ENCODE data around the gene IFITM2.
"Not testable (repeated sequence)": the region's sequence is repeated elsewhere in the genome, so short reads cannot be mapped to it uniquely, and the experiment has no call there.

The IFITM2 gene

DNA sequence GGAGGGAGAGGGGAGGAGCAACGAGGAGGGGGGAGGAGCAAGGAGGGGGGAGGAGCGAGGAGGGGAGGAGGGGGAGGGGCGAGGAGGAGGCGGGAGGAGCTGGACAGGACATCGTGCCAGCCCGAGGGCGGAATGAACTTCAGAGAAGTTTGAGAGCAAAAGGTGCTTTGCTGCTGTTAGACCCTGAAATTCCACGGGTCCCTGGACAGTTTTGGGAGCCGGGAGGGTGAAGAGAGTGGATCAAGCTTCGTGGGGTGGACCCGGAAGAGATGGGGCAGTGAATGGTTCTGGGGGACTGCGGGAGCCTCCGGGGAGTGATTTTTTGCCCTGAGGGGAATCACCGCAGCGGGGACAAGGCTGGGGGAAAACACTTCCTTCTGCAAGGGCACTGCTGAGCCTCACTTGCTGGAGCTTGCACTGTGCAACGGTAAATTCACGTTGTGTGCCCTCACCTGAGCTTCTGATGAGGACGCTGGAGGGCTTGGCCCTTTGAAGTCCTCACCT is 40.1 kb upstream of the IFITM2 start:
- Histone ChIP-seq H3K4me1 (ENCODE audit: low read length) (peaks cover 35% of the 10 kb centered on the region), H3K9me3 (ENCODE audit: insufficient read depth, low read length) (no peaks in the 10 kb centered on the region), H3K27me3 (ENCODE audit: low read depth, low read length) (no peaks in the 10 kb centered on the region), H3K27ac (ENCODE audit: low read length) (peak overlapping the region; percentile 97), H3K4me2 (ENCODE audit: low read length) (peak overlapping the region; percentile 100), H3K36me3 (replicated peaks; ENCODE audit: low read depth, low read length) (no peaks in the 10 kb centered on the region), H2AFZ (ENCODE audit: low read depth, low read length) (no peak overlapping the region; the same call in 1 of the 2 replicates), H3K4me3 (ENCODE audit: low read length) (peak overlapping the region; percentile 96), H3K9ac (ENCODE audit: low read length) (peak overlapping the region; percentile 100), H3K79me2 (ENCODE audit: low read length) (peaks cover 10% of the 10 kb centered on the region; the same call in 1 of the 2 replicates), H4K20me1 (ENCODE audit: insufficient read depth, low read length) (no peaks in the 10 kb centered on the region)
- TF ChIP-seq, protein P1, sequence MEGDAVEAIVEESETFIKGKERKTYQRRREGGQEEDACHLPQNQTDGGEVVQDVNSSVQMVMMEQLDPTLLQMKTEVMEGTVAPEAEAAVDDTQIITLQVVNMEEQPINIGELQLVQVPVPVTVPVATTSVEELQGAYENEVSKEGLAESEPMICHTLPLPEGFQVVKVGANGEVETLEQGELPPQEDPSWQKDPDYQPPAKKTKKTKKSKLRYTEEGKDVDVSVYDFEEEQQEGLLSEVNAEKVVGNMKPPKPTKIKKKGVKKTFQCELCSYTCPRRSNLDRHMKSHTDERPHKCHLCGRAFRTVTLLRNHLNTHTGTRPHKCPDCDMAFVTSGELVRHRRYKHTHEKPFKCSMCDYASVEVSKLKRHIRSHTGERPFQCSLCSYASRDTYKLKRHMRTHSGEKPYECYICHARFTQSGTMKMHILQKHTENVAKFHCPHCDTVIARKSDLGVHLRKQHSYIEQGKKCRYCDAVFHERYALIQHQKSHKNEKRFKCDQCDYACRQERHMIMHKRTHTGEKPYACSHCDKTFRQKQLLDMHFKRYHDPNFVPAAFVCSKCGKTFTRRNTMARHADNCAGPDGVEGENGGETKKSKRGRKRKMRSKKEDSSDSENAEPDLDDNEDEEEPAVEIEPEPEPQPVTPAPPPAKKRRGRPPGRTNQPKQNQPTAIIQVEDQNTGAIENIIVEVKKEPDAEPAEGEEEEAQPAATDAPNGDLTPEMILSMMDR (IDR thresholded peaks at IDR 0.05; ENCODE audit: low read depth, low read length), result no peak
- no peak for TF ChIP-seq EZH2phosphoT487 (IDR thresholded peaks at IDR 0.05; ENCODE audit: low read depth)

DNA sequence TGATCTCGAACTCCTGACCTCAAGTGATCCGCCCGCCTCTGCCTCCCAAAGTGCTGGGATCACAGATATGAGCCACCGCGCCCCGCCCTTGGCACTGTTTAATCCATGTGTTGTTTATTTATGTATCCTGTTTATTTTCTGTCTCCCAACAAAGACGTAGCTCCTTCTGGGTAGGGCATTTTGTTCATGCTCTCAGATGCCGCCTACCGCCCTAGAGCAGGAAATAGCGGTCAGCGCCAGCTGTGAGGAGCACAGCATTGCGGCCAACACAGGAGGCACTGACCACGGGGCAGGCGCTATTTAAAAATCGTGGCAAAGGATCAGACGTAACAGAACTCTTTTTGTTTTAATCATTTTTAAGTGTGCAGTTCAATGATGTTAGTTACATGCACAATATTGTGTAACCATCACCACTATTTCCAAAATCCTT is 38.9 kb upstream of the IFITM2 start:
- not testable (repeated sequence) for H3K36me3 ChIP-seq (replicated peaks; ENCODE audit: low read depth, low read length); H3K27me3 ChIP-seq (ENCODE audit: low read depth, low read length); H2AFZ ChIP-seq (ENCODE audit: low read depth, low read length); H3K9me3 ChIP-seq (ENCODE audit: insufficient read depth, low read length); H4K20me1 ChIP-seq (ENCODE audit: insufficient read depth, low read length); H3K79me2 ChIP-seq (ENCODE audit: low read length)
- peak overlapping the region; percentile 100 for H3K9ac ChIP-seq (ENCODE audit: low read length)
- peak overlapping the region; percentile 100 for H3K4me2 ChIP-seq (ENCODE audit: low read length)
- TF ChIP-seq, protein P1 (IDR thresholded peaks at IDR 0.05; ENCODE audit: low read depth, low read length), result peak; percentile 24; the same call in 1 of the 2 replicates
- H3K4me3 ChIP-seq (ENCODE audit: low read length), result peak overlapping the region; percentile 96
- peaks cover 35% of the 10 kb centered on the region for H3K4me1 ChIP-seq (ENCODE audit: low read length)
- H3K27ac ChIP-seq (ENCODE audit: low read length), result peak overlapping the region; percentile 97

GRCh38 chr11:269146-269890 is 38.3 kb upstream of the IFITM2 start:
- Histone ChIP-seq H3K4me1 (ENCODE audit: low read length) (peaks cover 35% of the 10 kb centered on the region), H3K4me2 (ENCODE audit: low read length) (peak overlapping the region; percentile 100), H4K20me1 (ENCODE audit: insufficient read depth, low read length) (no peaks in the 10 kb centered on the region), H3K9me3 (ENCODE audit: insufficient read depth, low read length) (no peaks in the 10 kb centered on the region), H3K79me2 (ENCODE audit: low read length) (peaks cover 10% of the 10 kb centered on the region; the same call in 1 of the 2 replicates), H3K27me3 (ENCODE audit: low read depth, low read length) (no peaks in the 10 kb centered on the region), H3K36me3 (replicated peaks; ENCODE audit: low read depth, low read length) (no peaks in the 10 kb centered on the region), H2AFZ (ENCODE audit: low read depth, low read length) (no peak overlapping the region), H3K27ac (ENCODE audit: low read length) (peak overlapping the region; percentile 97), H3K9ac (ENCODE audit: low read length) (peak overlapping the region; percentile 100), H3K4me3 (ENCODE audit: low read length) (peak overlapping the region; percentile 96)
- TF ChIP-seq EZH2phosphoT487 (IDR thresholded peaks at IDR 0.05; ENCODE audit: low read depth), result no peak
- TF ChIP-seq, protein P1 (IDR thresholded peaks at IDR 0.05; ENCODE audit: low read depth, low read length), result no peak

- no peak overlapping the region for H3K9ac ChIP-seq (ENCODE audit: low read length)
- no peak for TF ChIP-seq EZH2phosphoT487 (IDR thresholded peaks at IDR 0.05; ENCODE audit: low read depth)
- TF ChIP-seq, protein P1 (IDR thresholded peaks at IDR 0.05; ENCODE audit: low read depth, low read length), result no peak
- H3K27ac ChIP-seq (ENCODE audit: low read length), result peak overlapping the region; percentile 97; the same call in 1 of the 2 replicates
These were observed 36.9 kb upstream of the IFITM2 start for GRCh38 chr11:270451-271318.

More at GRCh38 chr11:270451-271318, 36.9 kb upstream of the IFITM2 start:
- Histone ChIP-seq H3K4me2 (ENCODE audit: low read length) (no peak overlapping the region), H3K27me3 (ENCODE audit: low read depth, low read length) (no peaks in the 10 kb centered on the region), H4K20me1 (ENCODE audit: insufficient read depth, low read length) (no peaks in the 10 kb centered on the region), H3K9me3 (ENCODE audit: insufficient read depth, low read length) (no peaks in the 10 kb centered on the region), H2AFZ (ENCODE audit: low read depth, low read length) (no peak overlapping the region), H3K4me3 (ENCODE audit: low read length) (no peak overlapping the region), H3K4me1 (ENCODE audit: low read length) (peaks cover 45% of the 10 kb centered on the region), H3K36me3 (replicated peaks; ENCODE audit: low read depth, low read length) (no peaks in the 10 kb centered on the region), H3K79me2 (ENCODE audit: low read length) (peaks cover 10% of the 10 kb centered on the region; the same call in 1 of the 2 replicates)
